Mammary epithelial cell (primary cell): Measurements from ENCODE around the gene STPG3.

ENCODE experiments used
- EZH2 ChIP-seq: IDR thresholded peaks from 2 replicates; pipeline ENCODE4 v1.6.1; 2012; ENCODE audit warnings: low read length, inconsistent platforms, borderline replicate concordance
- TF ChIP-seq, protein P1 (sequence below), 2 donors: IDR thresholded peaks in 1 of 2; conservative IDR thresholded peaks in 1 of 2; 2 replicates each; pipeline ENCODE4 v1.5.1; 2011 to 2012; ENCODE audit warnings: inconsistent platforms in 2 of 2, low read length in 2 of 2, mild to moderate bottlenecking in 2 of 2, control low read depth in 1 of 2, low read depth in 1 of 2; ENCODE audit not compliant: insufficient read depth in 1 of 2; ENCODE audit errors: extremely low read depth in 1 of 2

DNA sequence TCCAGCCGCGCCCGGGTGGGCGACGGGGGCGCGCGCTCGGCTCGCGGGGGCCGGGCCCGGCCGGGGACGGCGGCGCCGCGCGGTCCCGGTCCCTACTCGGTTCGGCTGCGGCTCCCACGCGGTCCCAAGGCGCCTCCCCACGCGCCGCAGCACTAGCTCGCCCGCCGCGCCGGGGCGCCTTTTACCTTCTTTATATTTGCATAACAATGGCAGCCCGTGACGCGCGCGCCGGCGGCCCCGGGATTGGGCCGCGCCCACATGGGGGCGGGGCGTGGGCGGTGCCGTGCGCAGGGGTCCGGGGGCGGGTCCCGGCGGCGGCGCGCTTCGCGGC, 51.0 kb downstream of the STPG3 start, which contains the start of gene NRARP:
- TF ChIP-seq, protein P1, sequence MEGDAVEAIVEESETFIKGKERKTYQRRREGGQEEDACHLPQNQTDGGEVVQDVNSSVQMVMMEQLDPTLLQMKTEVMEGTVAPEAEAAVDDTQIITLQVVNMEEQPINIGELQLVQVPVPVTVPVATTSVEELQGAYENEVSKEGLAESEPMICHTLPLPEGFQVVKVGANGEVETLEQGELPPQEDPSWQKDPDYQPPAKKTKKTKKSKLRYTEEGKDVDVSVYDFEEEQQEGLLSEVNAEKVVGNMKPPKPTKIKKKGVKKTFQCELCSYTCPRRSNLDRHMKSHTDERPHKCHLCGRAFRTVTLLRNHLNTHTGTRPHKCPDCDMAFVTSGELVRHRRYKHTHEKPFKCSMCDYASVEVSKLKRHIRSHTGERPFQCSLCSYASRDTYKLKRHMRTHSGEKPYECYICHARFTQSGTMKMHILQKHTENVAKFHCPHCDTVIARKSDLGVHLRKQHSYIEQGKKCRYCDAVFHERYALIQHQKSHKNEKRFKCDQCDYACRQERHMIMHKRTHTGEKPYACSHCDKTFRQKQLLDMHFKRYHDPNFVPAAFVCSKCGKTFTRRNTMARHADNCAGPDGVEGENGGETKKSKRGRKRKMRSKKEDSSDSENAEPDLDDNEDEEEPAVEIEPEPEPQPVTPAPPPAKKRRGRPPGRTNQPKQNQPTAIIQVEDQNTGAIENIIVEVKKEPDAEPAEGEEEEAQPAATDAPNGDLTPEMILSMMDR (conservative IDR thresholded peaks at IDR 0.05 in 1 of 2, IDR thresholded peaks at IDR 0.05 in 1 of 2; ENCODE audit: extremely low read depth in 1 of 2, insufficient read depth in 1 of 2, low read depth in 1 of 2, low read length in 2 of 2): no peak
- no peak for TF ChIP-seq EZH2
